Activated T-helper 2 cell treated with anti-CD3 and anti-CD28 coated beads, Interferon-gamma antibody, Interleukin-2, Interleukin-4, amounts not matched to agents 10 μg/mL and 5 μg/mL and 100 μg/mL, durations not matched to agents 14 hours and 24 hours and 36 hours (primary cell): ENCODE data around the gene CLDND2. TPM values are rescaled to one million over a fixed set of nuclear protein-coding genes. Genes with fewer than 3 reads are reported as not detected.

ENCODE experiments used
- DNase-seq: peaks from one replicate; pipeline ENCODE4 v3.0.0; 2021; ENCODE audit warnings: low spot score
- H3K27ac Mint-ChIP-seq: one replicate; pipeline ENCODE4 v1.8.0; 2021; ENCODE audit warnings: mixed read lengths
- H3K27me3 Mint-ChIP-seq: one replicate; pipeline ENCODE4 v1.8.0; 2021; ENCODE audit warnings: low read depth, mixed read lengths
- H3K36me3 Mint-ChIP-seq: one replicate; pipeline ENCODE4 v1.8.0; 2021; ENCODE audit warnings: low read depth, mixed read lengths
- H3K4me1 Mint-ChIP-seq: one replicate; pipeline ENCODE4 v1.8.0; 2021; ENCODE audit warnings: low read depth, mixed read lengths
- H3K4me3 Mint-ChIP-seq: one replicate; pipeline ENCODE4 v1.8.0; 2021; ENCODE audit warnings: low read depth, mild to moderate bottlenecking, moderate library complexity, mixed read lengths
- H3K9me3 Mint-ChIP-seq: one replicate; pipeline ENCODE4 v1.8.0; 2021; ENCODE audit warnings: mixed read lengths
- intact Hi-C: fragments of 100-400 bp; cut with micrococcal nuclease; formaldehyde crosslinking; loops from one replicate; pipeline ENCODE4 v1.15.1; 2023
- total RNA-seq: library from RNA; stranded (reverse); gene quantifications from 2 replicates; pipeline ENCODE4 v1.2.3, GENCODE V29; 2022

Gene CLDND2
- total RNA-seq, 1 donor from 2014 or later = 13.8 TPM

DNA sequence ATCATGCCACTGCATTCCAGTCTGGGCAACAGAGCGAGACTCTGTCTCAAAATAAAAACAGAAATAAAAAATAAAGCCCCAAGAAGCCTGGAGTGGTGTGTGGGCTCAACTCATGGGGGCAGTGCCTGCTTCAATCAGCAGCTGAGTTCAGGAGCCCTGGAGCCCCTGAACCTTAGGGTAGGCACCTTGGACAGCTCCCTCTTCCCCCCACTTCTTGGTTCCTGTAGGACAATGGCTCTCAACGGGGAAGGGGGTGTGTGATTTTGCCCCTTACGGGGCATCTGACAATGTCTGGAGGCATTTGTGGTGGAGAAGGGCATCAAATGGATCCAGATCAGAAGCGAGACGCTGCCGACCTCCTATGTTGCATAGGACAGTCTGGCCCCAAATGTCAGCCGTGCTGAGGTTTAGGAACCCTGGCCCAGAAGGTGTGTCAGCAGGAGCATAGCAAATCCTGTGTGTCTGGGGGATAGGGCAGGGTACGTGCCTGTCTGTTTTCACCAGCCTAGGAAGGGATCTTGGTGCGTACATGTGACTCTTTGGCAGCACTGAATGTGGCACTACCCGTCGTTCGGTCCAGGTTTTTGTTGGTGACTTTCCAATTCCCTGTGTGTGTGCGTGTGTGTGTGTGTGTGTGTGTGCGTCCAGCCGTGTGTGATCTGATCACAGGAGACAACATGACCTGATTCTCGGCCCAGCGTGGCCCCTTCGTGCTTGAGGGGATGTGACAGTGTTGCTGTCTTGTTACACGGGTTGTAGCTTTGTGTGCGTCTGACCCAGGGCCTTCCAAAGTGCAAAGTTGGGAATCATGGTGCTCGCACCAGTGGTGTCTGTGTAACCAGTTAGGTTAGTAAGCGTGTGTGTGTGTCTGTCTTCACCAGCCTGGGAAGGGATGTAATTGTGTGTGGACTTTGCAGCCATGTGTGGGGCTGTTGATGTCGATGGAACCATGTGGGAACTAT, 49.8 kb downstream of the CLDND2 start:
- Mint-ChIP-seq H3K27ac (no peak overlapping the region), H3K27me3 (peaks cover 23% of the 10 kb centered on the region), H3K4me3 (no peak overlapping the region), H3K36me3 (no peaks in the 10 kb centered on the region), H3K4me1 (peaks cover 3% of the 10 kb centered on the region), H3K9me3 (no peaks in the 10 kb centered on the region)
- intact Hi-C loops = no loop called here
- DNase-seq = no peak

DNA sequence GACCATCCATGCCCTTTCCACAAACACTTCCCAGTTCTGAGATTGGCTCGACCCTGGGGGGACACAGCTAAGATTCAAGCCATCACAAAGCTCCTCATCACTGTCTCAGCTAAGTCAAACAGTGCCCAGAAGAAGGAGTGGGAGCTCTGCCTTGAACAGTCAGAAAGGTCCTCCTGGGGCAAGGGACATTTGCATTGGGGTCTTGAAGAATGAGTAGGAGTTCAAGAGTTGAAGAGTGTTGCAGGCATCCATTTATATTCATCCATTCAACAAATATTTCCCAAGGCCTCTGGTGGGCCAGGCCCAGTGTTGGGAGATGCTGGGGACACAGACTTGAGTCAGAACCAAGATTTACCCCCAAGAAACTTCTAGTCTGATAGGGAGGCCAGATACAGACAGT, 50.8 kb downstream of the CLDND2 start:
- DNase-seq = no peak
- no peaks in the 10 kb centered on the region for H3K9me3 Mint-ChIP-seq
- intact Hi-C loops = no loop called here
- no peaks in the 10 kb centered on the region for H3K36me3 Mint-ChIP-seq
- no peak overlapping the region for H3K4me3 Mint-ChIP-seq
- H3K4me1 Mint-ChIP-seq = peaks cover 2% of the 10 kb centered on the region
- no peak overlapping the region for H3K27ac Mint-ChIP-seq
- H3K27me3 Mint-ChIP-seq = peaks cover 21% of the 10 kb centered on the region

DNA sequence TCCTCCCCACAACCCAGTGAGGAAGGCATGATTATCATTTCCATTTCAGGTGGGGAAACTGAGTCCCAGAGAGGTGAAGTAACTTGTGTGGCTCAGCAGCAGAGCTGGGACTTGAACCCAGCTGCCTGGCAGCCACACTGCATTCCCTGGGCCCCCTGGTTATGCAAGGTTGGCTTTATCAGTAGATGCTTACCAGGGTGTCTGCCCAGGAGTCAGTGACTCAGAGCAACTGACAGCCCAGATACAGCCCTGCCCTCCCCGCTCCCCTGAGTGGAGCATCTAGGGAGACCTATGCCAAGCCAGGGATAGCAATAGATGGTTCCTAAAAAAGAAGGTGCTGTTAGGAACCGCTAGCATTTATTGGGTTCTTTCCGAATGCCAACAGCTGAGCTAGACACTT, 51.4 kb downstream of the CLDND2 start:
- no peak for DNase-seq
- Mint-ChIP-seq H3K36me3 (no peaks in the 10 kb centered on the region), H3K4me1 (peaks cover 2% of the 10 kb centered on the region), H3K27me3 (peaks cover 19% of the 10 kb centered on the region), H3K4me3 (no peak overlapping the region), H3K9me3 (no peaks in the 10 kb centered on the region), H3K27ac (no peak overlapping the region)
- intact Hi-C loops = no loop called here

Other genes with a start within 250 kb of the CLDND2 start
- 0.18 TPM in 1 of 2 replicates, not detected in the other for gene SIGLEC9, start 244.1 kb downstream of the CLDND2 start, total RNA-seq
- not detected in 2 replicates for gene SIGLEC7, start 226.7 kb downstream of the CLDND2 start, total RNA-seq
- 14.3 and 17.0 TPM in 2 replicates for gene CD33, start 143.9 kb downstream of the CLDND2 start, total RNA-seq
- not detected in 2 replicates for gene SIGLECL1, start 117.9 kb downstream of the CLDND2 start, total RNA-seq
- gene IGLON5, start 57.4 kb downstream of the CLDND2 start, total RNA-seq = 7.0 TPM in 2 replicates
- gene VSIG10L, start 26.9 kb downstream of the CLDND2 start, total RNA-seq = 9.5 and 10.4 TPM in 2 replicates
- 209 and 215 TPM in 2 replicates for gene ETFB, start 2.6 kb downstream of the CLDND2 start, total RNA-seq
- gene NKG7, start 3.7 kb upstream of the CLDND2 start, total RNA-seq = 332 and 342 TPM in 2 replicates
- not detected in 2 replicates for gene LIM2, start 19.0 kb upstream of the CLDND2 start, total RNA-seq
- gene C19orf84, start 21.6 kb upstream of the CLDND2 start, total RNA-seq = 0.14 and 0.27 TPM in 2 replicates
- gene SIGLEC10, start 48.6 kb upstream of the CLDND2 start, total RNA-seq = 4.0 and 6.6 TPM in 2 replicates
- 0.07 and 0.18 TPM in 2 replicates for gene SIGLEC8, start 89.5 kb upstream of the CLDND2 start, total RNA-seq
- not detected in 2 replicates for gene CEACAM18, start 109.5 kb upstream of the CLDND2 start, total RNA-seq
- gene SIGLEC12, start 132.8 kb upstream of the CLDND2 start, total RNA-seq = 4.5 and 4.6 TPM in 2 replicates
- gene SIGLEC6, start 162.7 kb upstream of the CLDND2 start, total RNA-seq = 1.2 and 1.7 TPM in 2 replicates
- 11.0 and 13.4 TPM in 2 replicates for gene ZNF175, start 202.3 kb upstream of the CLDND2 start, total RNA-seq